ENCODE data around the gene RPA3.

DNA sequence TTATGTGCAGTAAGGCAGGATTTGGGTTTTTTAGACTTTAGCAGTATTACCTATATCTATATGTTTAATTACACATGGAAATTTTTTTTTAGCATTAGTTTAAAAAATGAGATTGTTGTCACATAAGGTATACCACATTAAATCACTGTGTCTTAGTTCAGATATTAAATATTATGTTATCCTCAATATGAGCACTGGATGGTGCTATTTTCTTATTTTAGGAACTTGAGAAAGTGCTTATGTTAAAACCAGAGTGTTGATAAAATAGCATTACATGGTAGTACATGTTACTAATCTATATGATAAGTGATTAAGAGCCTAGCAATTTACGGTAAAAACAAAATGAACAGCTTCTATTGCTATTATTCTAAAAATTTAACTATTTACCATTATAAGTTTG, 123.0 kb downstream of the RPA3 start:
- TF ChIP-seq CTCF (IDR thresholded peaks at IDR 0.05) (peak in 1 of 4 experiments; percentile 5), POLR2A (IDR thresholded peaks at IDR 0.05) (no peak), EP300 (IDR thresholded peaks at IDR 0.05) (no peak), POLR2AphosphoS5 (IDR thresholded peaks at IDR 0.05) (no peak)

All from gastroesophageal sphincter (tissue), 3 donors.